Transverse colon (tissue), 4 donors: ENCODE data around the gene SCLY. TPM values are rescaled to one million over a fixed set of nuclear protein-coding genes. Genes with fewer than 3 reads are reported as not detected.

Source experiments
- DNase-seq: peaks from one replicate; pipeline ENCODE4 v3.0.0-alpha.2; 2019
- H3K27ac ChIP-seq, 4 donors: fragments of 200-600 bp; sonication (generic); 2 replicates each; pipeline ENCODE4 v1.5.1; 2016 to 2018; ENCODE audit warnings: inconsistent platforms in 4 of 4
- H3K27me3 ChIP-seq: fragments of 200-600 bp; sonication (generic); 2 replicates; pipeline ENCODE4 v1.5.1; 2017; ENCODE audit warnings: inconsistent platforms
- H3K36me3 ChIP-seq, 4 donors: fragments of 200-600 bp; sonication (generic); 2 replicates each; pipeline ENCODE4 v1.5.1; 2017 to 2019; ENCODE audit warnings: inconsistent platforms in 4 of 4
- H3K4me1 ChIP-seq, 4 donors: fragments of 200-600 bp; sonication (generic); 2 replicates each; pipeline ENCODE4 v1.5.1; 2017 to 2020; ENCODE audit warnings: inconsistent platforms in 4 of 4
- H3K4me3 ChIP-seq, 4 donors: fragments of 200-600 bp; sonication (generic); 1 replicate in 1 of 4; 2 replicates in 3 of 4; pipeline versions ENCODE4 v1.5.1 to v1.6.1; 2017 to 2019; ENCODE audit warnings: inconsistent platforms in 4 of 4
- H3K9me3 ChIP-seq, 2 donors: fragments of 200-600 bp; sonication (generic); 2 replicates each; pipeline ENCODE4 v1.5.1; 2017 to 2019; ENCODE audit warnings: inconsistent platforms in 2 of 2
- CTCF ChIP-seq, 5 experiments: fragments of 200-600 bp in 3 of 5; fragments of 450-650 bp in 2 of 5; sonication (generic) in 3 of 5; IDR thresholded peaks; 1 replicate in 2 of 5; 2 replicates in 3 of 5; pipeline ENCODE4 v1.5.1; 2016 to 2017; ENCODE audit warnings: antibody characterized with exemption in 5 of 5, inconsistent platforms in 3 of 5, mild to moderate bottlenecking in 2 of 5, moderate library complexity in 1 of 5
- EP300 ChIP-seq: sonication (generic); formaldehyde crosslinking; IDR thresholded peaks from one replicate; pipeline ENCODE4 v1.6.1; 2017; ENCODE audit warnings: antibody characterized with exemption, low read depth
- POLR2A ChIP-seq: fragments of 450-650 bp; IDR thresholded peaks from one replicate; pipeline ENCODE4 v1.6.1; 2016; ENCODE audit warnings: antibody characterized with exemption, mild to moderate bottlenecking, moderate library complexity
- POLR2AphosphoS5 ChIP-seq, 3 donors: sonication (generic); formaldehyde crosslinking; IDR thresholded peaks; one replicate each; pipeline ENCODE4 v1.6.1; 2016; ENCODE audit warnings: antibody characterized with exemption in 3 of 3
- WGBS, 2 donors: methylation state at CpG; one replicate each; pipeline ENCODE4 v1.1.5; 2018; ENCODE audit warnings: low coverage in 1 of 2; 5-methylcytosine and 5-hydroxymethylcytosine counted together
- in situ Hi-C, 4 donors: fragments of 200-750 bp; cut with MboI; loops; one replicate each; pipeline versions ENCODE4 v1.15.0 to v1.15.1; 2017; ENCODE audit warnings: low sequenced_read_pairs in 3 of 4, low pct_ligation_motif_present in 1 of 4, low pct_unique_long_range_greater_than_20kb in 1 of 4
- intact Hi-C: fragments of 100-400 bp; cut with DNase I; formaldehyde crosslinking; loops from one replicate; pipeline ENCODE4 v1.15.1; 2023; ENCODE audit warnings: low total_unique reads
- total RNA-seq, 4 donors: library from RNA; depleted of rRNA; stranded (reverse); fragments of >200 nt; gene quantifications; one replicate each; pipeline ENCODE4 v1.1.0, GENCODE V29; 2016

Gene SCLY
- total RNA-seq, 4 donors from 2014 or later: 9.4 to 24.3 (median 11.1) TPM

- Histone ChIP-seq H3K4me1 (no peaks in the 10 kb centered on the region), H3K36me3 (peaks cover 0 to 8% (median under 1%) of the 10 kb centered on the region in 4 donors), H3K4me3 (no peak overlapping the region), H3K27ac (no peak overlapping the region), H3K27me3 (no peaks in the 10 kb centered on the region), H3K9me3 (no peaks in the 10 kb centered on the region)
- 89% methylated on average over 9 of the region's 9 CpGs; no CpG with 5 or more reads in 1 of the 2 donors for WGBS, 2 donors
- intact Hi-C loops (no loop called here), in situ Hi-C loops (no loop called here)
- DNase-seq: no peak
- TF ChIP-seq POLR2AphosphoS5 (IDR thresholded peaks at IDR 0.05): no peak
Measured at GRCh38 chr2:238040918-238041317, 19.9 kb upstream of the SCLY start.

- no peaks in the 10 kb centered on the region for H3K27me3 ChIP-seq
- in situ Hi-C loops: no loop called here
- no peaks in the 10 kb centered on the region for H3K9me3 ChIP-seq
- no peak overlapping the region for H3K27ac ChIP-seq
- no peak overlapping the region for H3K4me3 ChIP-seq
- intact Hi-C loops: no loop called here
- H3K4me1 ChIP-seq: no peaks in the 10 kb centered on the region
- WGBS, 2 donors: 94% methylated on average over 5 of the region's 5 CpGs; no CpG with 5 or more reads in 1 of the 2 donors
- no peak for DNase-seq
- TF ChIP-seq EP300 (no peak), CTCF (IDR thresholded peaks at IDR 0.05) (no peak), POLR2AphosphoS5 (IDR thresholded peaks at IDR 0.05) (no peak), POLR2A (no peak)
- H3K36me3 ChIP-seq: peaks cover 0 to 8% (median 0%) of the 10 kb centered on the region in 4 donors
Measured at GRCh38 chr2:238042090-238042489, 18.7 kb upstream of the SCLY start.

GRCh38 chr2:238042849-238043584 lies 17.8 kb upstream of the SCLY start:
- WGBS, 2 donors: 96% methylated on average over 6 of the region's 6 CpGs; no CpG with 5 or more reads in 1 of the 2 donors
- Histone ChIP-seq H3K27me3 (no peaks in the 10 kb centered on the region), H3K27ac (no peak overlapping the region), H3K4me3 (no peak overlapping the region), H3K36me3 (peaks cover 0 to 8% (median 0%) of the 10 kb centered on the region in 4 donors), H3K4me1 (no peaks in the 10 kb centered on the region), H3K9me3 (no peaks in the 10 kb centered on the region)
- intact Hi-C loops (no loop called here), in situ Hi-C loops (no loop called here)
- TF ChIP-seq EP300 (no peak), POLR2A (no peak), POLR2AphosphoS5 (IDR thresholded peaks at IDR 0.05) (no peak), CTCF (IDR thresholded peaks at IDR 0.05) (no peak)
- no peak for DNase-seq

GRCh38 chr2:238043851-238044250 lies 16.9 kb upstream of the SCLY start:
- 97 to 100% methylated on average over 6 of the region's 6 CpGs for WGBS, 2 donors
- intact Hi-C loops: no loop called here
- H3K27ac ChIP-seq: no peak overlapping the region
- TF ChIP-seq CTCF (IDR thresholded peaks at IDR 0.05): no peak
- TF ChIP-seq EP300: no peak
- TF ChIP-seq POLR2A: no peak
- no peak for TF ChIP-seq POLR2AphosphoS5 (IDR thresholded peaks at IDR 0.05)
- H3K36me3 ChIP-seq: peaks cover 0 to 8% (median 0%) of the 10 kb centered on the region in 4 donors
- no peak overlapping the region for H3K4me3 ChIP-seq
- DNase-seq: no peak
- peaks cover 0 to 4% of the 10 kb centered on the region in 2 donors for H3K9me3 ChIP-seq
- no peaks in the 10 kb centered on the region for H3K27me3 ChIP-seq
- H3K4me1 ChIP-seq: no peaks in the 10 kb centered on the region
- in situ Hi-C loops: no loop called here

GRCh38 chr2:238045575-238045974 lies 15.2 kb upstream of the SCLY start:
- in situ Hi-C loops: no loop called here
- Histone ChIP-seq H3K9me3 (peaks cover 0 to 4% of the 10 kb centered on the region in 2 donors), H3K36me3 (no peaks in the 10 kb centered on the region), H3K27me3 (no peaks in the 10 kb centered on the region), H3K4me1 (no peaks in the 10 kb centered on the region), H3K27ac (no peak overlapping the region), H3K4me3 (no peak overlapping the region)
- intact Hi-C loops: no loop called here
- no peak for DNase-seq
- TF ChIP-seq EP300: no peak
- TF ChIP-seq CTCF (IDR thresholded peaks at IDR 0.05): no peak
- TF ChIP-seq POLR2A: no peak
- TF ChIP-seq POLR2AphosphoS5 (IDR thresholded peaks at IDR 0.05): no peak
